GM18520 (cell line): ENCODE measurements around the gene RBL2.
"Not testable (repeated sequence)": the region's sequence is repeated elsewhere in the genome, so short reads cannot be mapped to it uniquely, and the experiment has no call there.

Experiments used
- ATAC-seq: cut with Tn5 transposase; IDR thresholded peaks from one replicate; pipeline ENCODE4 v1.9.1; 2021; ENCODE audit not compliant: unreplicated experiment

Gene RBL2

DNA sequence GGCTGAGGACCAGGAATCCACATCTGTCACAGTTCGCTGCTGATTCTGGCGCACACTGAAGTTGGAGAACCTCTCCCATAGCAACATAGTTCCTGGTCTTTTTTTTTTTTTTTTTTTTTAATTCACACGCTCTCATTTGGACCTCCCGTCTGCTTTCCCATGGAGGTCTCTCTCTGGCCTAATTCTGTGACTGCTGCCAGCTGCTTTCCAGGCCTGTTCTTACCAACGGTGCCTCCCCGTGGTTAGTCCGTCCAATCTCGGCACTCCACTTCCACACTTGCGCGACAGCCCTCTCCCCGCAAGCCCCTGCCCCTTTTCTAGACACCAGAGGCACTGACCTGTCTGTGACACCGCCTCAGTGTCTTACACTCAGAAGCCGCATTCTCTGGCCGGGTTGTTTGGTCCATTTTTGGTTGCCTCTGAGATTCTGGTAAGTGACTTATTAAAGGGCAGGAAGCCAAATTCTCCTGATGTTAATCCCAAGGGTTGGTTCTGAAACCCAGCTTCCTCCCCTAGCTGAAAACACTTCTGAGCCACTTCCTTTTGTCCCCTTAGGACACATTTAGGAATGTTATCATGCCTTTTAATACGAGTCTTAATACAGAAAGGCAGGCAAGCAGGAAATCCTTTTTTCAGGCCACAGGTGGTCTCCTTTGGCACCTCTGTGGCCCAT is 69.9 kb downstream of the RBL2 start:
- no peak for ATAC-seq

DNA sequence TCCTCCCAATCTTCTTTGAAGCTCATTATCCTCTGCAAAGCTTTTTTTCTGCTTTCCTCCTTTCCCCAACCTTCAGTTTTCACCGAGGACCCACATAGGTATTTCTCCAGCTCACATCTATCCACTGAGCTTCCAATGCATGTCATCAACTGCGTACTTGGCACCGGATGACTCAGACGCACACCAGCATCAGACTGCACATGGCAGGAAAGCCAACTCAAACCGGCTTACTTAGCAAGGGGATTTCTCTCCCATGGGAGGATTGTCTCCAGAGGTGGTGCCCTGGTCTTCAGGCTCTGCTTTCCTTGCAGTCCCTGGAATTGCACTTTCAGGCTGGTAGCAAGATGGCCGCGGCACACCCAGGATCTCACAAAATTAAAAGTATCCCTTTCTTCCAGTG is 70.4 kb downstream of the RBL2 start:
- no peak for ATAC-seq

DNA sequence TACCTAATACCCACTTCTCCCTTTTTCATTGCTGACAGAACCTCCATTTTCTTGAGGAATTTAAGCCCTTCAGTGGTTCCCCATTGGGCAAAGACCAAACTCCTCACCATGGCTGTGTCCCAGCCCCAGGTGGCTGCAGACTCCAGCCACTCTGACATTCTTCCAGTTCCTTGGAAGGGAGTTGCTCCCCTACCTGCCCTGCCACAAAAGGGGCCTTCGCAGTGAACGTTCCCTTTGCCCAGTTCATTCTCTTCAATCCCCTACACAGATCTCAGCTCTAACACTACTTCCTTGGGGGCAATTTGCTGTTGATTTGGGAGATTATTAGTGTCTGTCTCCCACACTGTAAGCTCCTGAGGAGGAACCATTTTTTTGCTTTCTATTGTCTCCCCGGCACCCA is 72.0 kb downstream of the RBL2 start:
- no peak for ATAC-seq

- no peak for ATAC-seq
These were observed 73.4 kb downstream of the RBL2 start for GRCh38 chr16:53507464-53508179.

DNA sequence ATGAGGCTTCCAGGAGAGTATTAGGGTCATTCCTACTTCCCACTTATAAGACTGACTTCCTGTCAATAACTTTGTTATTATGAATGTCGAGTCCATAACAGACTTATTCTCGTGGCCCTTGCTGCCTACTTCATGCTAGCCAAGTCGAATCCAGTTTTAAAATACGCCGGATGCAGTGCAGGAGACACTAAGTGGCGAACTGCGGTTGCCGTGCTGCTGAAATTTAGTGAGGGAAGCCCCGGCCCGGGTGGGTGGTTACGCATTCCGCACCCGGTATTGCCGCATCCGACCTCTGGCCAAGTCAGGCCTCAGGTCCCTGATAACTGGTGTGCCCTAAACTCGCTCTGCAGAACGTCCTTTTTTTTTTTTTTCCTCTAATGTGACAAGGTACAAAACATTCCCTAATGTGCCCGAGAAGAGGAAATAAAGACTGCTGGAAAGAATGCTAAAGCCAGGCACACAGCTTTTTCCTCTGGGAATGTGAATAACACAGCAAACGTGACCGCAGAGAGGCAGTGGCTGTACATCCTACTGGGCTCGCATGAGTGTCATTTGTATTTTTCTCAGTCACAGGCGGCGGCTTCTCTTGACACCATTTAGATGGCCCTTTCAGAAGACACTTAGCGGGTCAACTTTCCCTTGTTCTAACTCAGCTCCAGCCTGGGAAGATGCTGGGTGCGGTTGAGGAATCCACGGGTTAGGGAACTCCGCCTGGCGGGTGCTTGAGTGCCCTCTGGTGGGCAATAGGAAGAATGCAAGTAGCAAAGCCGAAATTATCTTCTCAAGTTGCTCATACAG is 75.8 kb downstream of the RBL2 start:
- no peak for ATAC-seq

DNA sequence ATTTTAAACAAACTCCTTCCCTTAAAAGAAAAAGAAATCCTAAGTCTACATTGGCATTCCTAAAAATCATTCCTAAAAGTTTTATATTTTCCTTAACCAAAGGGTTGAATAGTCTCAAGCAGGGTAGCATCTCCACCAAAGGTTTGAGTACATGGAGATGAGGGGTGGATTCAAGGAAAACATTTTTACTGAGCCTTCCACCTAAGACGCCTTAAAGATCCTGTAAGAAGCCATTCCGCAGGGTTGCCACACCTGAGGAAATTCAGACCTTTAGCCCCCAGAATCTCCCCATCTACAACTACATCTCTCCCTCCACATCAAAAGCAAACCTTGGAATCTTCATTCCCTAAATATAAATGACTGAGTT is 76.4 kb downstream of the RBL2 start:
- no peak for ATAC-seq

DNA sequence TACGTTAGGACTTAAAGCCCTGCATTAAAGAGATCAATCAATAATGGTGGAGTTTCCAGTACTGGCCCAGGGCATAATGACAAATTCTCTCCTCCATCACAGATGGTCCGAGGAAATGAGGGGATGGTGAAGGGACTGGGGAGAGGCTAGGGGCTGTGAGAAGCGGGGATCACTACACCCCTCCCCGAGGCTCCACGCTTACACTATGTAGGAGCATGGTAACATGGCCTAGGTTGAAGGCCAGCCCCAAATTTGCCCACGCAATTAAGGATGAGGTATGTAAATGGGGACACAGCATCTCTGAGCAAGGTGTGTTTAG is 76.8 kb downstream of the RBL2 start:
- ATAC-seq, result no peak

DNA sequence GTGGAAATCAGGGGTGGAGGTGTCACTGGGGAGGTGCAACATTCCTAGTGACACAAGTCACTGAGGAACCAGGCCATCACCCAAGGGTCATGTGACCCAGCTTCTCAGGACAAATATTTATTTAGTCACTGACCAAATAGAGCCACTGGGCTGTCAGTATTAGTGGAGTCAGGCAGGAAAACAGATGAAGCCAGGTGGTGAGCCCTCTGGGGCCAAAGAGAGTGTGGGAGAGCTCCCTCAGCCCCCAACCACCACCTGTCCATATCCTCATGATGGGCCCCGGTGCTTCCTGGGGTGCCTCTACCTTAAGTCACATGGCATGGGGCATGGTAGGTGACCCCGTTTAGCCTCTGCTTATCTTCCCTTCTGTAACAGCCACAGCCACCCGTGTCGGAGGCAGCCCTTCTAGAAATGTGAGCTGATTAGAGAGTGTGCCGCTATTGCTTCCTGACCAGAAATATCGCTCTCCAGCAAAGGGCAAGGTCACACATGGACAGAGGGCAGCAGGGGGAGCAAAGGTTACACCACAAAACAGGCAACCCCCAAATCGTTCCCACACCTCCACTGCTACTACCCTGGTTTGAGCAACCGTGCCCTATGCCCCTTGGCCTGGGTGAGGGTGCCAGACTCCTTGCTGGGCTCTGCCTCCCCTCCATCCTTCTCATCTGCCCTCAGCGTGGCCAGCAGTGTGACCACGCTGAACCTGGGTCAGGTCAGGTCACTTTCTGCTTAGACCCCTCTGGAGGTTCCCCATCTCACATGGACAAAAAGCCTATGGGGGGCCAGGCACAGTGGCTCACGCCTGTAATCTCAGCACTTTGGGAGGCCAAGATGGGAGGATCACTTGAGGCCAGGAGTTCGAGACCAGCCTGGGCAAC is 77.4 kb downstream of the RBL2 start:
- no peak for ATAC-seq

DNA sequence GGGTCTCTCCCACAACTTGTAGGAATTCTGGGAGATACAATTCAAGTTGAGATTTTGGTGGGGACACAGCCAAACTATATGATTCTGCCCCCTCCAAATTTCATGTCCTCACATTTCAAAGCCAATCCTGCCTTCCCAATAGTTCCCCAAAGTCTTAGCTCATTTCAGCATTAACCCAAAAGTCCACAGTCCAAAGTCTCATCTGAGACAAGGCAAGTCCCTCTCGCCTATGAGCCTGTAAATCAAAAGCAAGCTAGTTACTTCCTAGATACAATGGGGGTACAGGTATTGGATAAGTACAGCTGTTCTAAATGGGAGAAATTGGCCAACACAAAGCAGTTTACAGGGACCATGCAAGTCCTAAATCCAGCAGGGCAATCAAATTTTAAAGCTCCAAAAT is 78.5 kb downstream of the RBL2 start:
- ATAC-seq, result not testable (repeated sequence)

GRCh38 chr16:53515259-53515658 is 81.0 kb downstream of the RBL2 start:
- ATAC-seq, result no peak

DNA sequence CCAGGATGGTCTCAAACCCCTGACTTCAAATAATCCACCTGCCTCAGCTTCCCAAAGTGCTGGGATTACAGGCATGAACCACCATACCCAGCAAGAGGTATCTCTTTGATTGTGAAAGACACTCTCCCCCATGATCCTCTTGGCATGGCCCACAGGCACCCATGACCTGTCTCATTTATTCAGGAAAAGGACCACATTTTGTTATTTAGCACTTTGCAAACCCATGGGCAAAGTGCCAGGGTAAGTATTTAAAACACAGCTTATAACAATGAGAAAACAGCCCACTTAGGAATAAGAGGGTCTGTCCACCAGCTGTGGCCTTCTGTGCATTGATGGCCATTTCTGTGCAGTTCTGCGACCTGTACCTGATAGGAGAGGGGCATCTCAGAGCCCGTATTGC is 81.5 kb downstream of the RBL2 start:
- ATAC-seq, result no peak

- ATAC-seq, result no peak
These were observed 83.6 kb downstream of the RBL2 start for GRCh38 chr16:53517851-53518250.

DNA sequence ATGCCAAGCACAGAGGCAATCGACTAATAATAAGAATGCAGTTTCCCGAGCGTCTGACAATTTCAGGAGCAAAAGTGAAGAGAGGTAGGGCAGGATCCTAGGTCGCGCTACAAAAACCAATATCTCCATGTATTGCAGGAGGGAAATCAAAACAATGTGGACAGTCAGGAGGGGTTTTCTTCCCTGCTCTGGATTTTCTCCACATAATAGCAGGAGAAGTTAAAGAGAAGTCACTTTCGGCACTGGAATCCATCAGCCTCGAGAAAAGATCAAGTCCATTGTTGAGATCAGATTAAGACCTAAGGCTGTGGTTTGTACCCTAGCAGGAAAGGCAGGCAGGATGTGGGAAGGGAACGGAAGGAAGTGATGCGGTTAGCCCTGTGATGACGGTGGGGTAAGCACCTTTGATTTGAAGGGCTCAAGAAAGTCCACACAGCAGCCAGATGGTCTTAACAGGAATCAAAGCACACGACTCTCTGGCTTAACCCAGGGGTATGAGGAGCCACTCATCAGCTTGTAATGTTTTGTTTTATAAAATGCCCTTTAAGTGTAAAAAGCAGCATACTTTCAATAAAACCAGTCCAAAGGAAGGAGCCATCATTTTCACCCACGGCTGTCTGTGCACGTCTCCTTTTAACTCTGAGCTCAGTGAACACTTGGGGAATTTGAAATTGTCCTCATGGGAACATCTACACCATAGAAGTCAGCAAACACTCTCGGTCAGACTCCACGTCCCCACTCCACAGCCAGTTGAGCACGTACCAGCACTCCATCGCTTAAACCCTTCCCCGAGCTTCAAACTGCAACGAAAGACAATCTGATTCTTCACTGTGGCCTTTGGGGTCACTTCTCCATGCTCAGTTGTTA is 84.5 kb downstream of the RBL2 start:
- ATAC-seq, result peak; percentile 90

- no peak for ATAC-seq
These were observed 85.3 kb downstream of the RBL2 start for GRCh38 chr16:53519417-53520091.

GRCh38 chr16:53523126-53523804 is 89.0 kb downstream of the RBL2 start:
- ATAC-seq, result no peak

DNA sequence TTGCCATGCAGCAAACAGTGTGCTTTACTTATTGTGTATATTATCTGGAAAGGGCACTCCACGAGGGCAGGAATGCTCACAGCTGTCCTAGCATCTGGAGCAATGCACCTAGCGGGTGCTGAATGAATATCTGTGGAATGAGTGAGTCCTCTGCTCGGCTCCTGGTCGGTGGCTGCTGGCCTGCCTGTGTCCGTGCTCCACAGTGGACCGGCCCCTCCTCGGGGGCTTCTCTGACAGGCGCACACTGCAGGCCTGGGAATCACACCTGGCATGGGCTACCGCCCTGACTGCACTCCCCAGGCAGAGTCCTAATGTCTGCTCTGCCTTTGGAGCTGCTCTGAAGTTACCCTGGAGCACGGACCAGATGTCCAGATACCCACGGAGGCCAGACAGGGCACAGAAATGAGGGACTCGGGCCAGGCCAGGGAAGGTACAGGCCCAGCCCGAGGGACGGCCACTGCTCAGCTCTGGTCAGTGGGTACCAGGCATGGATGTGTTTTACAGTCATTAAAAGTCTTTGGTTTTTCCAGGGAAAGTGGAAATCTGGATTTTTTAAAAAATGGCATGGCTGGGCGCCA is 89.8 kb downstream of the RBL2 start:
- ATAC-seq, result no peak

DNA sequence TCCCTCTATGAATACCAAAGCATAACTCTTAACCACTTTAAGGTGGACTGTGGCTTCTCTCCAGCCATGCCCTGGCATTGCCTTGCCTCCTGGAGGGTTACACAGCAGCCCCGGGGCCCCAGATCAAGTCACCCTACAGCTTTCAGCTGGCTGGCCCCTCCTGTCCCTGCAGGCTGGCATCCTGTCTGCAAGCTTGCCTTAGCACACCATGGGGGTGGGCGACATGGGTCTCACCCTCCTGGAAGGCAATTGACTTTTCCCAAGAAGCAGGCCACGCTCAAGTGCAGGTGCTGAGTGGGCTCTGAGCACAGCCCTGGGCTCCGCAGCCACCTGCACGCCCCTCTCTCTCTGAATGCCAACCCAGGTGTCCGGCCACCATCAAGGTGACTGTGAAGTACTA is 94.5 kb downstream of the RBL2 start:
- no peak for ATAC-seq

DNA sequence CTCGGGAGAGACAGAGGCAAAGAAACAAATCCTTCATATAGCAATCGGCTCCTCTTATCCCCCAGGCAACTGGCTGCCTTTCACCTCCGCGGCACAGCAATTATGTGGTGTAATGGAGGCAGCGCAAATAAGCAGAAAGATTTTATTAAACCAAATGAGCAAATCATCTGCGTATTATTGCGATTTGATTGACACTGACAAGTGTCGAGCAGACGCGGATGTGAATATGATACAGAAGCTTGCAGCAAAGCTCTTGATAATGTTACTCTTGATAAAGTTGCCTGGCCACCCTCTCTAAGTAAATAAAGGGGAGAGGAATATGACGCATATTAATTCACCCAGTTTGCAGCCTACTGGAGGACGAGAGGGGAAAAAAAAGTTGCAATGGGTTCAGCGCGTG is 95.2 kb downstream of the RBL2 start:
- ATAC-seq, result no peak

GRCh38 chr16:53530046-53530445 is 95.8 kb downstream of the RBL2 start:
- ATAC-seq, result no peak
